Measurements from ENCODE around the gene GPR132. TPM values are rescaled to one million over a fixed set of nuclear protein-coding genes. Genes with fewer than 3 reads are reported as not detected.

The GPR132 gene
- total RNA-seq, 2 experiments from 2014 or later, result 15.1 to 16.4 TPM

- Mint-ChIP-seq H3K4me3 (no peak overlapping the region), H3K27me3 (no peaks in the 10 kb centered on the region), H3K4me1 (ENCODE audit: low read depth) (peaks cover 3% of the 10 kb centered on the region), H3K27ac (no peak overlapping the region), H3K36me3 (ENCODE audit: low read depth) (peaks cover 18% of the 10 kb centered on the region), H3K9me3 (no peaks in the 10 kb centered on the region)
- no peak for DNase-seq
- no peak for ATAC-seq
- POLR2A ChIA-PET, result interaction anchor here (0.5 to 5.9 kb wide), 4 partner anchors 9 to 38 kb away, joined by 3 to 69 read pairs (median 3); partner anchors contain the start of gene CDCA4
- no peak for TF ChIP-seq CTCF (IDR thresholded peaks at IDR 0.05)
- intact Hi-C loops (cut with micrococcal nuclease), result no loop called here
- CTCF ChIA-PET, result interaction anchor here (1.3 kb wide), 1 partner anchor 38 kb away, joined by 3 read pairs; no protein-coding TSS in a partner anchor
Observed at GRCh38 chr14:105006831-105007592, 58.2 kb downstream of the GPR132 start.

- no peak overlapping the region for H3K27ac Mint-ChIP-seq
- H3K9me3 Mint-ChIP-seq, result no peaks in the 10 kb centered on the region
- no peaks in the 10 kb centered on the region for H3K27me3 Mint-ChIP-seq
- no peak for TF ChIP-seq CTCF (IDR thresholded peaks at IDR 0.05)
- no peak for DNase-seq
- no peak for ATAC-seq
- intact Hi-C loops (cut with micrococcal nuclease), result no loop called here
- ChIA-PET POLR2A (interaction anchor here (0.5 to 5.9 kb wide), 6 partner anchors 8 to 40 kb away, joined by 3 to 69 read pairs (median 3); partner anchors contain the start of gene CDCA4), CTCF (interaction anchor here (1.3 to 1.4 kb wide), 3 partner anchors 31 to 39 kb away, joined by 3 read pairs; no protein-coding TSS in a partner anchor)
- peaks cover 3% of the 10 kb centered on the region for H3K4me1 Mint-ChIP-seq (ENCODE audit: low read depth)
- H3K36me3 Mint-ChIP-seq (ENCODE audit: low read depth), result peaks cover 10% of the 10 kb centered on the region
- H3K4me3 Mint-ChIP-seq, result no peak overlapping the region
Observed at GRCh38 chr14:105005929-105006830, 59.0 kb downstream of the GPR132 start.

- POLR2A ChIA-PET, result interaction anchor here (1.1 to 5.9 kb wide), 3 partner anchors 12 to 41 kb away, joined by 3 to 69 read pairs (median 3); partner anchors contain the start of gene CDCA4
- TF ChIP-seq CTCF (IDR thresholded peaks at IDR 0.05), result no peak
- Mint-ChIP-seq H3K9me3 (no peaks in the 10 kb centered on the region), H3K27ac (no peak overlapping the region), H3K4me1 (ENCODE audit: low read depth) (peaks cover 3% of the 10 kb centered on the region), H3K4me3 (no peak overlapping the region), H3K36me3 (ENCODE audit: low read depth) (peaks cover 7% of the 10 kb centered on the region), H3K27me3 (no peaks in the 10 kb centered on the region)
- ATAC-seq (no peak), DNase-seq (no peak)
- intact Hi-C loops (cut with micrococcal nuclease), result no loop called here
- CTCF ChIA-PET, result interaction anchor here (1.3 to 1.4 kb wide), 2 partner anchors 30 to 38 kb away, joined by 3 read pairs; no protein-coding TSS in a partner anchor
Observed at GRCh38 chr14:105005329-105005928, 59.8 kb downstream of the GPR132 start.

Other genes with a start within 250 kb of the GPR132 start
- 1 to 10 TPM; 2.2 to 2.3 TPM for gene CEP170B, start 200.2 kb downstream of the GPR132 start, total RNA-seq
- gene PLD4, start 140.6 kb downstream of the GPR132 start, total RNA-seq, result not detected
- under 1 TPM in 1 of 2 experiments, not detected in 1; 0.02 TPM for gene AHNAK2, start 87.1 kb downstream of the GPR132 start, total RNA-seq
- under 1 TPM; 0.47 to 0.67 TPM for gene CLBA1, start 79.6 kb downstream of the GPR132 start, total RNA-seq
- gene CDCA4, start 44.3 kb downstream of the GPR132 start, total RNA-seq, result 10 to 100 TPM; 59.4 to 63.5 TPM
- 1 to 10 TPM; 3.6 to 4.1 TPM for gene JAG2, start 103.3 kb upstream of the GPR132 start, total RNA-seq
- gene NUDT14, start 115.9 kb upstream of the GPR132 start, total RNA-seq, result 1 to 10 TPM; 9.3 to 9.7 TPM
- gene BTBD6, start 183.1 kb upstream of the GPR132 start, total RNA-seq, result 10 to 100 TPM; 24.7 to 26.7 TPM
- 10 to 100 TPM; 25.3 to 26.6 TPM for gene BRF1, start 235.6 kb upstream of the GPR132 start, total RNA-seq
- gene PACS2, start 249.3 kb upstream of the GPR132 start, total RNA-seq, result 10 to 100 TPM; 26.7 to 30.4 TPM